ENCODE measurements around the gene TMEM44. TPM values are rescaled to one million over a fixed set of nuclear protein-coding genes. Genes with fewer than 3 reads are reported as not detected.

TMEM44 gene
- total and polyA plus RNA-seq, 2 donors (not counting 1 experiment from before 2014, with no cell fraction given), result 11.0 to 14.9 TPM

DNA sequence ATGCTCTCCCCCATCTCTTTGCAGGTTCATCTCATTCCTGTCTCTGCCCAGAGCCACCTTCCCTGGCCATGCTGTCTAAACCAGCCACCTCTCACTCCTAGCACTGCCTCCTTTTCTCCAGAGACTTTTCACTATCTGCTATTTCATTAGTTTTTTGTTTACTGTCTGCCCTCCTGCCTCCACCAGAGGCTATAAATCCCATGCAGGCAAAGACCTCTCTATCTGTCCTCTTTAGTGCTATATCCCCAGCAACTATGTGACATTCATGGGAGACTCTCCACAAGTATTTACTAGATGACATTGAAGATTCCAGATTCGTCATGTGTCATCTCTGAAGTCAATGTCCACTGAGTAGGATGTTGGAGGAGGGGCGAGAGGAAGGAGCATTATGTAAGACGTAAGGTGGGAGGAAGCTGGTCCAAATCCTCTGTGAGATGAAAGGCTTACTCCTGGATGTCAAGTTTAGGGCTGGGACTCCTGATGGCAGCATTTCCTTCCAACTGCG, 49.0 kb upstream of the TMEM44 start:
- peaks cover 6% of the 10 kb centered on the region for H3K4me1 ChIP-seq (ENCODE audit: control insufficient read depth, extremely low read depth, insufficient read depth, low read length)
- H3K79me2 ChIP-seq (ENCODE audit: control insufficient read depth, insufficient read depth, low read length), result peaks cover 5% of the 10 kb centered on the region
- no peak overlapping the region for H3K27ac ChIP-seq (ENCODE audit: insufficient read depth, low read length)
- H3K4me2 ChIP-seq (ENCODE audit: extremely low read depth, insufficient read depth, low read length), result peak overlapping the region; percentile 26
- no peaks in the 10 kb centered on the region for H3K9me3 ChIP-seq (ENCODE audit: control insufficient read depth, insufficient read depth, low read depth, low read length)
- no peaks in the 10 kb centered on the region for H3K27me3 ChIP-seq (ENCODE audit: control insufficient read depth, insufficient read depth, low read length)
- H2AFZ ChIP-seq (ENCODE audit: low read length), result peak overlapping the region; percentile 83
- no peak for TF ChIP-seq EZH2 (IDR thresholded peaks at IDR 0.05; ENCODE audit: low read length, missing control alignments)
- TF ChIP-seq, protein P1, sequence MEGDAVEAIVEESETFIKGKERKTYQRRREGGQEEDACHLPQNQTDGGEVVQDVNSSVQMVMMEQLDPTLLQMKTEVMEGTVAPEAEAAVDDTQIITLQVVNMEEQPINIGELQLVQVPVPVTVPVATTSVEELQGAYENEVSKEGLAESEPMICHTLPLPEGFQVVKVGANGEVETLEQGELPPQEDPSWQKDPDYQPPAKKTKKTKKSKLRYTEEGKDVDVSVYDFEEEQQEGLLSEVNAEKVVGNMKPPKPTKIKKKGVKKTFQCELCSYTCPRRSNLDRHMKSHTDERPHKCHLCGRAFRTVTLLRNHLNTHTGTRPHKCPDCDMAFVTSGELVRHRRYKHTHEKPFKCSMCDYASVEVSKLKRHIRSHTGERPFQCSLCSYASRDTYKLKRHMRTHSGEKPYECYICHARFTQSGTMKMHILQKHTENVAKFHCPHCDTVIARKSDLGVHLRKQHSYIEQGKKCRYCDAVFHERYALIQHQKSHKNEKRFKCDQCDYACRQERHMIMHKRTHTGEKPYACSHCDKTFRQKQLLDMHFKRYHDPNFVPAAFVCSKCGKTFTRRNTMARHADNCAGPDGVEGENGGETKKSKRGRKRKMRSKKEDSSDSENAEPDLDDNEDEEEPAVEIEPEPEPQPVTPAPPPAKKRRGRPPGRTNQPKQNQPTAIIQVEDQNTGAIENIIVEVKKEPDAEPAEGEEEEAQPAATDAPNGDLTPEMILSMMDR (conservative IDR thresholded peaks at IDR 0.05 in 1 of 2, IDR thresholded peaks at IDR 0.05 in 1 of 2; ENCODE audit: low read depth in 1 of 2, low read length in 2 of 2), result no peak
- H3K9ac ChIP-seq (ENCODE audit: insufficient read depth, low read length), result no peak overlapping the region
- DNase-seq (ENCODE audit: low read depth in 2 of 2), result no peak
- H4K20me1 ChIP-seq (ENCODE audit: control insufficient read depth, extremely low read depth, insufficient read depth, low read length), result no peaks in the 10 kb centered on the region
- H3K36me3 ChIP-seq (ENCODE audit: control insufficient read depth, insufficient read depth, low read length), result no peaks in the 10 kb centered on the region
- H3K4me3 ChIP-seq (replicated peaks in 1 of 4; ENCODE audit: control extremely low read depth in 1 of 4, insufficient read depth in 1 of 4, low read depth in 3 of 4, low read length in 4 of 4), result no peak overlapping the region

DNA sequence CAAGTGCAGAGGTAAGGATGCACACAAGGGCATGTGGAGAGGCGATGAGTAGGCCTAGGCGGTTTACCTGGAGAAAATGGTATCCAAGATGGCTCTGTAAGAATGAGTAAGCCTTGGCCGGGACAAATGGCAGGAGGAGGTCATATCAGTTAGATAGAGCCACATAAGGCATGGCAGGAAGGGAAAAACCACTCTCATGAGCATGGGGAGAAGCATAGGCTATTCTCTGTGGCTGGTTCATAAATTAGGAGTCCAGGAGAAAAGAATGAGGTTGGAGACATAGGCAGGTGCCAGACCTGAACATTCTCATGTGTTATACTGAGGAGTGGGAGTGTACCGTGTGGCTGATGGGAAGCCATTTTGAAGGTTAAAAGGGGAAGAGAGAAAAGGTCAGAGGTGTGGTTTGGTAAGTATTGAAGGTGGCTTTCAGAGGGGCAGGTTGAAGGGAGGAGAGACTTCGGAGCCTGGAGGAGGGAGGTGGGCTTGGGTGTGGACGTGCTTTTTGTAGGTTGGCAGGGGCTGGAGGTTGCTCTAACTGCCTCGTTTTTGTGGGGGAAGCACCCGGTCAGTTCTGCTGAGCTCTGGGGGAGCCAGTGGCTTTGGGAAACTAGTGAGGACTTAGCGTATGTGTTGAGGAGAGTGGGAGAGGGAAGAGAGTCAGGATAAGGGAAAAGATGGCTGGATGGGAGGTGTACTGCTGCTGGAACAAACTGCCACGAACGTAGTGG, 47.8 kb upstream of the TMEM44 start:
- Histone ChIP-seq H3K79me2 (ENCODE audit: control insufficient read depth, insufficient read depth, low read length) (no peaks in the 10 kb centered on the region), H3K36me3 (ENCODE audit: control insufficient read depth, insufficient read depth, low read length) (no peaks in the 10 kb centered on the region), H3K4me3 (replicated peaks in 1 of 4; ENCODE audit: control extremely low read depth in 1 of 4, insufficient read depth in 1 of 4, low read depth in 3 of 4, low read length in 4 of 4) (no peak overlapping the region), H4K20me1 (ENCODE audit: control insufficient read depth, extremely low read depth, insufficient read depth, low read length) (no peaks in the 10 kb centered on the region), H3K4me1 (ENCODE audit: control insufficient read depth, extremely low read depth, insufficient read depth, low read length) (peaks cover 3% of the 10 kb centered on the region), H3K4me2 (ENCODE audit: extremely low read depth, insufficient read depth, low read length) (no peak overlapping the region), H3K27me3 (ENCODE audit: control insufficient read depth, insufficient read depth, low read length) (no peaks in the 10 kb centered on the region), H3K9me3 (ENCODE audit: control insufficient read depth, insufficient read depth, low read depth, low read length) (no peaks in the 10 kb centered on the region), H2AFZ (ENCODE audit: low read length) (no peak overlapping the region), H3K27ac (ENCODE audit: insufficient read depth, low read length) (no peak overlapping the region), H3K9ac (ENCODE audit: insufficient read depth, low read length) (no peak overlapping the region)
- DNase-seq (ENCODE audit: low read depth in 2 of 2), result no peak
- TF ChIP-seq, protein P1 (conservative IDR thresholded peaks at IDR 0.05 in 1 of 2, IDR thresholded peaks at IDR 0.05 in 1 of 2; ENCODE audit: low read depth in 1 of 2, low read length in 2 of 2), result no peak
- TF ChIP-seq EZH2 (IDR thresholded peaks at IDR 0.05; ENCODE audit: low read length, missing control alignments), result no peak

DNA sequence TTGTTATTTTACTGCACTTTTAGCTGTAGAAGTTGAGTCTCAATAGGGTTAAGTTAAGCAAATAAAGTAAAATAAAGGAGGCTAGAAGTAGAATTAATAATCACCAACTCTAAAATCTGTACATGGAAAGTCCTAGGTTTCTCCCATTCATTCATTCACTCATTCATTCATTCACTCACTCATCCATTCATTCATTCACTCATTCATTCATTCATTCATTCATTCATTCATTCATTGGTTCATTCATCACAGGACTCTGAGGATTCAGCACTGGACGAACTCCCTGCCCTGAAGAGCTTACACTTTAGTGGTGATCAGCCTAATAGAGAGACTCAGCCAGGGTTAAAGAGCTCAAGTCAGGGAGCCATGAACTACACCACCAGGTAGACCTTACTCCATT, 43.3 kb upstream of the TMEM44 start:
- no peaks in the 10 kb centered on the region for H3K27me3 ChIP-seq (ENCODE audit: control insufficient read depth, insufficient read depth, low read length)
- no peaks in the 10 kb centered on the region for H3K36me3 ChIP-seq (ENCODE audit: control insufficient read depth, insufficient read depth, low read length)
- no peak overlapping the region for H3K4me3 ChIP-seq (replicated peaks in 1 of 4; ENCODE audit: control extremely low read depth in 1 of 4, insufficient read depth in 1 of 4, low read depth in 3 of 4, low read length in 4 of 4)
- H2AFZ ChIP-seq (ENCODE audit: low read length), result no peak overlapping the region
- H3K79me2 ChIP-seq (ENCODE audit: control insufficient read depth, insufficient read depth, low read length), result peaks cover 5% of the 10 kb centered on the region
- H3K9me3 ChIP-seq (ENCODE audit: control insufficient read depth, insufficient read depth, low read depth, low read length), result no peaks in the 10 kb centered on the region
- no peak overlapping the region for H3K27ac ChIP-seq (ENCODE audit: insufficient read depth, low read length)
- H3K4me2 ChIP-seq (ENCODE audit: extremely low read depth, insufficient read depth, low read length), result no peak overlapping the region
- DNase-seq (ENCODE audit: low read depth in 2 of 2), result no peak
- TF ChIP-seq, protein P1 (conservative IDR thresholded peaks at IDR 0.05 in 1 of 2, IDR thresholded peaks at IDR 0.05 in 1 of 2; ENCODE audit: low read depth in 1 of 2, low read length in 2 of 2), result no peak
- TF ChIP-seq EZH2 (IDR thresholded peaks at IDR 0.05; ENCODE audit: low read length, missing control alignments), result no peak
- no peak overlapping the region for H3K9ac ChIP-seq (ENCODE audit: insufficient read depth, low read length)
- no peaks in the 10 kb centered on the region for H4K20me1 ChIP-seq (ENCODE audit: control insufficient read depth, extremely low read depth, insufficient read depth, low read length)
- no peaks in the 10 kb centered on the region for H3K4me1 ChIP-seq (ENCODE audit: control insufficient read depth, extremely low read depth, insufficient read depth, low read length)

Data from fibroblast of lung (primary cell).